Stomach (tissue), 9 donors: ENCODE measurements around the gene CSNK1G1. TPM values are rescaled to one million over a fixed set of nuclear protein-coding genes. Genes with fewer than 3 reads are reported as not detected.

Experiments used
- DNase-seq, 2 donors: peaks; one replicate each; pipeline versions ENCODE4 v3.0.0 to v3.0.0-alpha.2; 2013 to 2019
- H3K27ac ChIP-seq, 5 donors: fragments of 200-600 bp in 4 of 5; sonication (generic) in 4 of 5; one replicate each; pipeline ENCODE4 v1.5.1; 2013 to 2019; ENCODE audit warnings: mild to moderate bottlenecking in 1 of 5, moderate library complexity in 1 of 5
- H3K27me3 ChIP-seq, 3 donors: fragments of 200-600 bp; sonication (generic); one replicate each; pipeline ENCODE4 v1.5.1; 2017 to 2019; ENCODE audit warnings: mixed run types in 1 of 3
- H3K36me3 ChIP-seq, 4 donors: fragments of 200-600 bp; sonication (generic); 1 replicate in 3 of 4; 2 replicates in 1 of 4; pipeline ENCODE4 v1.5.1; 2016 to 2019
- H3K4me1 ChIP-seq, 4 donors: fragments of 200-600 bp; sonication (generic); one replicate each; pipeline ENCODE4 v1.5.1; 2016 to 2019
- H3K4me3 ChIP-seq, 4 donors: fragments of 200-600 bp; sonication (generic) in 3 of 4; one replicate each; pipeline ENCODE4 v1.5.1; 2016 to 2019; ENCODE audit warnings: mild to moderate bottlenecking in 1 of 4
- H3K9me3 ChIP-seq, 4 donors: fragments of 200-600 bp; sonication (generic); one replicate each; pipeline ENCODE4 v1.5.1; 2016 to 2019
- EP300 ChIP-seq: sonication (generic); formaldehyde crosslinking; IDR thresholded peaks from one replicate; pipeline ENCODE4 v1.6.1; 2017; ENCODE audit warnings: antibody characterized with exemption
- POLR2A ChIP-seq, 4 donors: fragments of 450-650 bp; IDR thresholded peaks; one replicate each; pipeline ENCODE4 v1.6.1; 2016; ENCODE audit warnings: antibody characterized with exemption in 4 of 4, control low read depth in 2 of 4, mild to moderate bottlenecking in 1 of 4, moderate library complexity in 1 of 4
- POLR2AphosphoS5 ChIP-seq, 3 donors: sonication (generic); formaldehyde crosslinking; IDR thresholded peaks; one replicate each; pipeline ENCODE4 v1.6.1; 2016; ENCODE audit warnings: antibody characterized with exemption in 3 of 3
- WGBS, 5 donors: extraction: QIAGEN DNeasy Blood & Tissue Kit in 3 of 5; methylation state at CpG; one replicate each; pipeline versions ENCODE4 v1.1.5 to v1.1.7; 2013 to 2018; 5-methylcytosine and 5-hydroxymethylcytosine counted together
- intact Hi-C: fragments of 100-400 bp; cut with DNase I; formaldehyde crosslinking; loops from one replicate; pipeline ENCODE4 v1.15.1; 2023; ENCODE audit warnings: low total_unique reads
- polyA plus RNA-seq, 3 donors: library from polyadenylated mRNA; stranded (reverse); fragments of 200-250 nt; gene quantifications; one replicate each; pipeline ENCODE4 v1.2.3, GENCODE V29; 2013
- total RNA-seq, 5 donors: library from RNA; depleted of rRNA; stranded (reverse); fragments of >200 nt; gene quantifications; one replicate each; pipeline versions ENCODE4 v1.1.0 to v1.2.3, GENCODE V29; 2014 to 2016
- TF ChIP-seq, protein P1 (sequence below), 7 experiments: fragments of 450-650 bp in 4 of 7; fragments of 200-600 bp in 3 of 7; sonication (generic) in 3 of 7; IDR thresholded peaks; one replicate each; pipeline ENCODE4 v1.5.1; 2016 to 2019; ENCODE audit warnings: antibody characterized with exemption in 7 of 7, control low read depth in 2 of 7, mild to moderate bottlenecking in 1 of 7
- donor health status: healthy with polysubstance abuse.
- donor health status: Bipolar disorder and iron deficiency.
- donor health status: healthy.

The CSNK1G1 gene
- total and polyA plus RNA-seq, 8 donors: 2.4 to 63.1 (median 5.4) TPM

- WGBS, 5 donors: 58 to 73% (median 66%) methylated on average over 1 of the region's 1 CpG
- no peaks in the 10 kb centered on the region for H3K27me3 ChIP-seq
- intact Hi-C loops: no loop called here
- no peak overlapping the region for H3K4me3 ChIP-seq
- H3K9me3 ChIP-seq: no peaks in the 10 kb centered on the region
- H3K36me3 ChIP-seq: no peaks in the 10 kb centered on the region
- no peak for TF ChIP-seq POLR2A (IDR thresholded peaks at IDR 0.05)
- TF ChIP-seq POLR2AphosphoS5 (IDR thresholded peaks at IDR 0.05): no peak
- TF ChIP-seq, protein P1, sequence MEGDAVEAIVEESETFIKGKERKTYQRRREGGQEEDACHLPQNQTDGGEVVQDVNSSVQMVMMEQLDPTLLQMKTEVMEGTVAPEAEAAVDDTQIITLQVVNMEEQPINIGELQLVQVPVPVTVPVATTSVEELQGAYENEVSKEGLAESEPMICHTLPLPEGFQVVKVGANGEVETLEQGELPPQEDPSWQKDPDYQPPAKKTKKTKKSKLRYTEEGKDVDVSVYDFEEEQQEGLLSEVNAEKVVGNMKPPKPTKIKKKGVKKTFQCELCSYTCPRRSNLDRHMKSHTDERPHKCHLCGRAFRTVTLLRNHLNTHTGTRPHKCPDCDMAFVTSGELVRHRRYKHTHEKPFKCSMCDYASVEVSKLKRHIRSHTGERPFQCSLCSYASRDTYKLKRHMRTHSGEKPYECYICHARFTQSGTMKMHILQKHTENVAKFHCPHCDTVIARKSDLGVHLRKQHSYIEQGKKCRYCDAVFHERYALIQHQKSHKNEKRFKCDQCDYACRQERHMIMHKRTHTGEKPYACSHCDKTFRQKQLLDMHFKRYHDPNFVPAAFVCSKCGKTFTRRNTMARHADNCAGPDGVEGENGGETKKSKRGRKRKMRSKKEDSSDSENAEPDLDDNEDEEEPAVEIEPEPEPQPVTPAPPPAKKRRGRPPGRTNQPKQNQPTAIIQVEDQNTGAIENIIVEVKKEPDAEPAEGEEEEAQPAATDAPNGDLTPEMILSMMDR (IDR thresholded peaks at IDR 0.05): no peak
- no peak for TF ChIP-seq EP300
- no peak for DNase-seq
- no peak overlapping the region for H3K27ac ChIP-seq
- peaks cover 0 to 7% (median 0%) of the 10 kb centered on the region in 4 donors for H3K4me1 ChIP-seq
Observed at GRCh38 chr15:64284042-64284441, 71.9 kb downstream of the CSNK1G1 start.

DNA sequence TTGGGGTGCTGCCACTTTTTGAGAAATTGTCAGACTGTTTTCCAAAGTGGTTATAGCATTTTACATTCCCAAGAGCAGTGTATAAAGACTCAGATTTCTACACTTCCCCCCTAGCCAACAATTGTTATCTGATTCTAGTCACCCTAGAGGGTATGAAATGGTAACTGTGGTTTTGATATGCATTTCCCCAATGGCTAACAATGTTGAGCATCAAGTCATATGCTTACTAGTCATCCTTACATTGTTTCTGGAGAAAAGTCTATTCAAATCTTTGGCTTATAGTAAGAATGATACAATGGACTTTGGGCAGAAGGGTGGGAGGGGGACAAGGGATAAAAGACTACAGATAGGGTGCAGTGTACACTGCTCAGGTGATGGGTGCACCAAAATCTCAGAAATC is 73.3 kb downstream of the CSNK1G1 start:
- H3K36me3 ChIP-seq: no peaks in the 10 kb centered on the region
- TF ChIP-seq EP300 (no peak), POLR2A (IDR thresholded peaks at IDR 0.05) (no peak), POLR2AphosphoS5 (IDR thresholded peaks at IDR 0.05) (no peak)
- TF ChIP-seq, protein P1 (IDR thresholded peaks at IDR 0.05): no peak
- intact Hi-C loops: no loop called here
- H3K9me3 ChIP-seq: no peaks in the 10 kb centered on the region
- DNase-seq: no peak
- no peak overlapping the region for H3K27ac ChIP-seq
- H3K4me1 ChIP-seq: peaks cover 0 to 7% (median 0%) of the 10 kb centered on the region in 4 donors
- H3K4me3 ChIP-seq: no peak overlapping the region
- no peaks in the 10 kb centered on the region for H3K27me3 ChIP-seq

DNA sequence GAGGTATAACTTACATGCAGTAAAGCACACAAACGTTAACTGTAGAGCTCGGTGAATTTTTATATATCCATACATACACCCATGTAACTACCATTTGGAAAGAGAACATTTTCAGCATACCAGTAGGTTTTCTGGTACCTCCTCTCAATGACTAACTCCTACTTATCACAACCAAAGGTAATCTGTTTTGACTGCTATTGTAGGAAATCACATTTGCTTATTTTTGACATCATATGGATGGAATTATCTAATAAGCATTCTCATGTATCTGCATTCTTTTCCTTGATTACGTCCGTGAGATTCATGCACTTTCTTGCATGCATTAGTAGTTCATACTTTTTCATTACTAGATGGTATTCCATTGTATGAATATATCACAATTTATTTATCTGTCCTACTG is 76.8 kb downstream of the CSNK1G1 start:
- TF ChIP-seq, protein P1 (IDR thresholded peaks at IDR 0.05): no peak
- TF ChIP-seq POLR2A (IDR thresholded peaks at IDR 0.05) (no peak), EP300 (no peak), POLR2AphosphoS5 (IDR thresholded peaks at IDR 0.05) (no peak)
- WGBS, 5 donors: 92 to 96% (median 93%) methylated on average over 4 of the region's 4 CpGs
- Histone ChIP-seq H3K9me3 (no peaks in the 10 kb centered on the region), H3K4me3 (no peak overlapping the region), H3K4me1 (peaks cover 0 to 6% (median 2%) of the 10 kb centered on the region in 4 donors), H3K27ac (no peak overlapping the region), H3K27me3 (no peaks in the 10 kb centered on the region), H3K36me3 (no peaks in the 10 kb centered on the region)
- intact Hi-C loops: no loop called here
- DNase-seq: no peak

GRCh38 chr15:64275934-64276333 is 80.0 kb downstream of the CSNK1G1 start:
- no peak for DNase-seq
- TF ChIP-seq, protein P1 (IDR thresholded peaks at IDR 0.05): no peak
- TF ChIP-seq POLR2AphosphoS5 (IDR thresholded peaks at IDR 0.05) (no peak), POLR2A (IDR thresholded peaks at IDR 0.05) (no peak), EP300 (no peak)
- intact Hi-C loops: no loop called here
- H3K27ac ChIP-seq: no peak overlapping the region
- H3K36me3 ChIP-seq: no peaks in the 10 kb centered on the region
- no peaks in the 10 kb centered on the region for H3K27me3 ChIP-seq
- no peaks in the 10 kb centered on the region for H3K9me3 ChIP-seq
- peaks cover 0 to 9% (median 2%) of the 10 kb centered on the region in 4 donors for H3K4me1 ChIP-seq
- WGBS, 5 donors: 68 to 93% (median 86%) methylated on average over 1 of the region's 1 CpG
- no peak overlapping the region for H3K4me3 ChIP-seq
